HCT116 (cell line): Measurements from ENCODE around the gene MARCHF2. TPM values are rescaled to one million over a fixed set of nuclear protein-coding genes. Genes with fewer than 3 reads are reported as not detected.

ENCODE experiments used
- ATAC-seq: fragments of 200-7000 bp; cut with Tn5 transposase; 2 replicates; pipeline ENCODE4 v1.9.1; 2020; ENCODE audit warnings: mild to moderate bottlenecking, moderate library complexity
- BruUV-seq: library from RNA; stranded (reverse); fragments of 400-500 nt; replicated peaks from 2 replicates; lab custom pipeline; 2021; lab: Mats Ljungman, UMichigan
- CTCF ChIA-PET: fragments of 300-600 bp; sonication (Branson Sonifier 250); formaldehyde crosslinking; loops from one replicate; lab custom pipeline; 2021; ENCODE audit warnings: antibody characterized with exemption; lab: Charles Lee
- POLR2A ChIA-PET: fragments of 300-600, 350-600 bp; sonication (Branson Sonifier 250); formaldehyde crosslinking; loops from one replicate; lab custom pipeline; 2021; ENCODE audit warnings: antibody characterized with exemption; lab: Charles Lee
- RAD21 ChIA-PET, 2 experiments: fragments of 300-600 bp; sonication (Branson Sonifier 250); formaldehyde crosslinking; loops; one replicate each; lab custom pipeline; 2023; ENCODE audit warnings: low total read pairs in 2 of 2; ENCODE audit not compliant: uncharacterized antibody in 2 of 2, unreplicated experiment in 2 of 2, low non-redundant PET in 1 of 2; lab: Charles Lee
- DNase-seq: peaks from one replicate; pipeline ENCODE4 v3.0.0-alpha.2; 2010; ENCODE audit warnings: low read depth, low spot score
- H2AFZ ChIP-seq: fragments of 200-600 bp; shearing (Covaris generic), sonication (generic); 2 replicates; pipeline ENCODE4 v1.6.1; 2017; ENCODE audit warnings: low read depth, mixed run types, mixed read lengths, antibody characterized with exemption, low read length; ENCODE audit not compliant: poor library complexity, severe bottlenecking
- H3K27ac ChIP-seq: 2 replicates; pipeline ENCODE4 v1.5.1; 2012; ENCODE audit warnings: low read depth, low read length
- H3K27me3 ChIP-seq: fragments of 200-600 bp; sonication (generic); 2 replicates; pipeline ENCODE4 v1.6.1; 2016; ENCODE audit warnings: mixed run types, low read length, mixed read lengths; ENCODE audit not compliant: insufficient read depth
- H3K36me3 ChIP-seq, 2 experiments: fragments of 200-500 bp in 1 of 2; fragments of 200-600 bp in 1 of 2; sonication (Bioruptor generic) in 1 of 2; sonication (generic) in 1 of 2; 2 replicates each; pipeline versions ENCODE4 v1.5.1 to v1.6.1; 2014 to 2016; ENCODE audit warnings: low read length in 2 of 2, inconsistent platforms in 1 of 2, mixed read lengths in 1 of 2, mixed run types in 1 of 2; ENCODE audit not compliant: insufficient read depth in 2 of 2, control insufficient read depth in 1 of 2
- H3K4me1 ChIP-seq, 2 experiments: fragments of 200-600 bp in 1 of 2; sonication (generic) in 1 of 2; 2 replicates each; pipeline versions ENCODE4 v1.5.1 to v1.6.1; 2012 to 2017; ENCODE audit warnings: low read length in 2 of 2, inconsistent platforms in 1 of 2, mild to moderate bottlenecking in 1 of 2, mixed read lengths in 1 of 2, mixed run types in 1 of 2, moderate library complexity in 1 of 2; ENCODE audit not compliant: insufficient read depth in 2 of 2, control insufficient read depth in 1 of 2
- H3K4me2 ChIP-seq: fragments of 200-600 bp; sonication (generic); 2 replicates; pipeline ENCODE4 v1.6.1; 2017; ENCODE audit warnings: mixed run types, low read length, mixed read lengths
- H3K4me3 ChIP-seq, 2 experiments: fragments of 200-600 bp in 1 of 2; sonication (generic) in 1 of 2; replicated peaks in 1 of 2; 2 replicates each; pipeline ENCODE4 v1.5.1; 2011 to 2016; ENCODE audit warnings: low read length in 2 of 2, control low read depth in 1 of 2, low read depth in 1 of 2, mild to moderate bottlenecking in 1 of 2, mixed read lengths in 1 of 2, mixed run types in 1 of 2
- H3K79me2 ChIP-seq: fragments of 200-600 bp; sonication (generic); 2 replicates; pipeline ENCODE4 v1.6.1; 2017; ENCODE audit warnings: mild to moderate bottlenecking, mixed run types, low read length, moderate library complexity, mixed read lengths; ENCODE audit not compliant: insufficient read depth
- H3K9ac ChIP-seq: fragments of 200-600 bp; sonication (generic); 2 replicates; pipeline ENCODE4 v1.6.1; 2016; ENCODE audit warnings: low read length, mixed read lengths
- H3K9me2 ChIP-seq: fragments of 200-600 bp; sonication (generic), shearing (Covaris generic); 2 replicates; pipeline ENCODE4 v1.6.1; 2017; ENCODE audit warnings: mixed run types, mild to moderate bottlenecking, moderate library complexity; ENCODE audit not compliant: insufficient read depth
- H3K9me3 ChIP-seq, 2 experiments: fragments of 200-500 bp in 1 of 2; fragments of 200-600 bp in 1 of 2; sonication (Bioruptor generic) in 1 of 2; sonication (generic) in 1 of 2; 2 replicates each; pipeline ENCODE4 v1.6.1; 2014 to 2017; ENCODE audit warnings: low read length in 2 of 2, mixed read lengths in 2 of 2, inconsistent platforms in 1 of 2, low read depth in 1 of 2, mild to moderate bottlenecking in 1 of 2, mixed run types in 1 of 2, moderate library complexity in 1 of 2; ENCODE audit not compliant: control insufficient read depth in 1 of 2, insufficient read depth in 1 of 2
- H4K20me1 ChIP-seq: fragments of 200-600 bp; sonication (generic), shearing (Covaris generic); 2 replicates; pipeline ENCODE4 v1.6.1; 2017; ENCODE audit warnings: mixed run types, mild to moderate bottlenecking, moderate library complexity; ENCODE audit not compliant: insufficient read depth
- CBX3 ChIP-seq: IDR thresholded peaks from 2 replicates; pipeline ENCODE4 v1.6.1; 2012; ENCODE audit warnings: low read depth
- CEBPB ChIP-seq: IDR thresholded peaks from 2 replicates; pipeline ENCODE4 v1.6.1; 2012; ENCODE audit warnings: low read depth
- ELF1 ChIP-seq: IDR thresholded peaks from 2 replicates; pipeline ENCODE4 v1.6.1; 2012; ENCODE audit warnings: low read depth, borderline replicate concordance
- FOSL1 ChIP-seq: IDR thresholded peaks from 2 replicates; pipeline ENCODE4 v1.6.1; 2012; ENCODE audit warnings: low read depth
- JUND ChIP-seq: IDR thresholded peaks from 2 replicates; pipeline ENCODE4 v1.6.1; 2012
- POLR2AphosphoS5 ChIP-seq: IDR thresholded peaks from 2 replicates; pipeline ENCODE4 v1.6.1; 2011; ENCODE audit warnings: mild to moderate bottlenecking, low read depth, low read length, moderate library complexity
- ZBTB33 ChIP-seq: IDR thresholded peaks from 2 replicates; pipeline ENCODE4 v1.6.1; 2011; ENCODE audit warnings: mild to moderate bottlenecking, low read length, moderate library complexity; ENCODE audit not compliant: insufficient replicate concordance; ENCODE audit errors: extremely low read depth
- ZFX ChIP-seq: fragments of 450-650 bp; IDR thresholded peaks from 2 replicates; pipeline ENCODE4 v1.6.1; 2017
- ZNF274 ChIP-seq: fragments of 200-500 bp; sonication (Bioruptor generic); IDR thresholded peaks from 2 replicates; pipeline ENCODE4 v1.6.1; 2014; ENCODE audit warnings: mild to moderate bottlenecking, low read depth, low read length, inconsistent platforms
- intact Hi-C: fragments of 100-400 bp; cut with micrococcal nuclease; formaldehyde crosslinking; loops from 2 replicates; pipeline ENCODE4 v1.10.0; 2022
- total RNA-seq: library from RNA; stranded (reverse); gene quantifications from one replicate; pipeline ENCODE4 v1.2.1, GENCODE V29; 2021; ENCODE audit not compliant: unreplicated experiment

Gene MARCHF2
- total RNA-seq, 1 experiment from 2014 or later = 22.5 TPM

- TF ChIP-seq ZBTB33 (no peak), CEBPB (no peak)
- TF ChIP-seq, all 23 proteins: peak for 0
Observed at GRCh38 chr19:8451377-8451776, 38.3 kb downstream of the MARCHF2 start (continued).

- no TSS peak for BruUV-seq
- no peak overlapping the region for H2AFZ ChIP-seq
- no peak overlapping the region for H3K4me3 ChIP-seq
- ChIA-PET RAD21 (interaction anchor here in 1 of 2 experiments (0.6 kb wide), 1 partner anchor 175 kb away, joined by 3 read pairs; no protein-coding TSS in a partner anchor), POLR2A (no interaction called here), CTCF (no interaction called here)
- no peaks in the 10 kb centered on the region for H3K9me2 ChIP-seq
- H3K27ac ChIP-seq = no peak overlapping the region
- peaks cover 74% of the 10 kb centered on the region for H4K20me1 ChIP-seq
- intact Hi-C loops = no loop called here
- H3K9ac ChIP-seq = no peak overlapping the region
- H3K9me3 ChIP-seq = no peaks in the 10 kb centered on the region
- H3K36me3 ChIP-seq = peaks cover 29 to 39% of the 10 kb centered on the region in 2 experiments; a peak in 3 of 4 replicates
- H3K79me2 ChIP-seq = peaks cover 100% of the 10 kb centered on the region
- peaks cover 20 to 43% of the 10 kb centered on the region in 2 experiments for H3K4me1 ChIP-seq
- TF ChIP-seq POLR2AphosphoS5 (no peak), CEBPB (no peak), CBX3 (no peak), JUND (no peak), ELF1 (no peak), FOSL1 (no peak), ZNF274 (no peak), ZFX (no peak)
- H3K27me3 ChIP-seq = no peaks in the 10 kb centered on the region
- H3K4me2 ChIP-seq = peak overlapping the region; percentile 5; the same call in 1 of the 2 replicates
- no peak for DNase-seq
- ATAC-seq = peak; percentile 55
Observed at GRCh38 chr19:8451885-8452284, 38.8 kb downstream of the MARCHF2 start.
